H1 (cell line): ENCODE data around the gene NEURL1B. TPM values are rescaled to one million over a fixed set of nuclear protein-coding genes. Genes with fewer than 3 reads are reported as not detected.

Experiments
- CTCF ChIA-PET: fragments of 300-600 bp; sonication (Branson Sonifier 250); formaldehyde crosslinking; loops from one replicate; lab custom pipeline; 2021; ENCODE audit not compliant: partially characterized antibody; lab: Charles Lee
- POLR2A ChIA-PET: fragments of 300-600 bp; sonication (Branson Sonifier 250); formaldehyde crosslinking; loops from one replicate; lab custom pipeline; 2021; ENCODE audit warnings: inconsistent platforms; ENCODE audit not compliant: partially characterized antibody; lab: Charles Lee
- DNase-seq, 2 experiments: peaks; one replicate each; pipeline versions ENCODE4 v3.0.0 to v3.0.0-alpha.2; 2010 to 2022; ENCODE audit warnings: low spot score in 2 of 2, low read depth in 1 of 2, mixed read lengths in 1 of 2
- FAIRE-seq: peaks from 2 replicates; lab custom pipeline; 2011; peaks lifted over from hg19 to GRCh38; lab: Jason Lieb, UNC
- H2AFZ ChIP-seq: 2 replicates; pipeline ENCODE4 v1.8.1; 2012; ENCODE audit warnings: low read length, inconsistent platforms
- H2AK5ac ChIP-seq: 2 replicates; pipeline ENCODE4 v1.6.1; 2013; ENCODE audit warnings: low read depth, low read length
- H2BK120ac ChIP-seq: replicated peaks from 2 replicates; pipeline ENCODE3; 2013; ENCODE audit warnings: low read depth, low read length, inconsistent platforms
- H2BK12ac ChIP-seq: 2 replicates; pipeline ENCODE4 v1.6.1; 2013; ENCODE audit warnings: low read depth, low read length
- H2BK15ac ChIP-seq: 2 replicates; pipeline ENCODE4 v1.6.1; 2013; ENCODE audit warnings: low read length
- H2BK20ac ChIP-seq: 2 replicates; pipeline ENCODE4 v1.6.1; 2013; ENCODE audit warnings: low read length
- H2BK5ac ChIP-seq: 2 replicates; pipeline ENCODE4 v1.6.1; 2013; ENCODE audit warnings: low read depth, low read length
- H3K14ac ChIP-seq: 2 replicates; pipeline ENCODE4 v1.6.1; 2013; ENCODE audit warnings: inconsistent platforms; ENCODE audit not compliant: insufficient read length
- H3K18ac ChIP-seq: 2 replicates; pipeline ENCODE4 v1.6.1; 2013; ENCODE audit warnings: low read length; ENCODE audit errors: extremely low read depth
- H3K23ac ChIP-seq: 2 replicates; pipeline ENCODE4 v1.6.1; 2013; ENCODE audit warnings: inconsistent platforms; ENCODE audit not compliant: insufficient read length
- H3K23me2 ChIP-seq: 2 replicates; pipeline ENCODE4 v1.6.1; 2013; ENCODE audit warnings: low read depth, low read length
- H3K27ac ChIP-seq: 2 replicates; pipeline ENCODE4 v1.6.1; 2011; ENCODE audit warnings: low read depth, low read length, inconsistent platforms
- H3K27me3 ChIP-seq, 4 experiments: replicated peaks in 1 of 4; 1 replicate in 1 of 4; 2 replicates in 3 of 4; pipeline versions ENCODE4 v1.6.1 to v1.8.1; 2011 to 2013; ENCODE audit warnings: low read length in 3 of 4, mild to moderate bottlenecking in 3 of 4, inconsistent platforms in 2 of 4, mixed read lengths in 2 of 4, moderate library complexity in 1 of 4; ENCODE audit not compliant: control insufficient read depth in 3 of 4, insufficient read depth in 3 of 4; ENCODE audit errors: extremely low read depth in 1 of 4
- H3K36me3 ChIP-seq, 4 experiments: 2 replicates each; pipeline versions ENCODE4 v1.6.1 to v1.8.1; 2011 to 2013; ENCODE audit warnings: mild to moderate bottlenecking in 4 of 4, low read length in 3 of 4, moderate library complexity in 2 of 4, control low read depth in 1 of 4, inconsistent platforms in 1 of 4; ENCODE audit not compliant: insufficient read depth in 4 of 4, control insufficient read depth in 2 of 4
- H3K4ac ChIP-seq: replicated peaks from 2 replicates; pipeline ENCODE3; 2013; ENCODE audit warnings: low read length, low read depth, mixed read lengths, inconsistent platforms; ENCODE audit not compliant: insufficient read length
- H3K4me1 ChIP-seq, 4 experiments: replicated peaks in 1 of 4; 1 replicate in 1 of 4; 2 replicates in 3 of 4; pipeline versions ENCODE4 v1.6.1 to v1.8.1; 2011 to 2013; ENCODE audit warnings: low read length in 3 of 4, inconsistent platforms in 2 of 4, mixed read lengths in 1 of 4; ENCODE audit not compliant: insufficient read depth in 4 of 4, control insufficient read depth in 3 of 4
- H3K4me2 ChIP-seq, 2 experiments: 2 replicates each; pipeline versions ENCODE4 v1.6.1 to v1.8.1; 2011 to 2013; ENCODE audit warnings: low read depth in 2 of 2, low read length in 2 of 2, control low read depth in 1 of 2, inconsistent platforms in 1 of 2, mild to moderate bottlenecking in 1 of 2; ENCODE audit not compliant: insufficient read depth in 1 of 2
- H3K4me3 ChIP-seq, 4 experiments: fragments of 200-600, 300-600 bp in 1 of 4; sonication (generic), shearing (Covaris generic), sonication (Bioruptor Twin) in 1 of 4; 2 replicates each; pipeline versions ENCODE4 v1.5.1 to v1.8.1; 2011 to 2016; ENCODE audit warnings: low read length in 4 of 4, low read depth in 3 of 4, control low read depth in 2 of 4, inconsistent platforms in 2 of 4, mild to moderate bottlenecking in 2 of 4, mixed read lengths in 1 of 4, moderate library complexity in 1 of 4; ENCODE audit not compliant: insufficient read depth in 2 of 4; ENCODE audit errors: extremely low read depth in 1 of 4
- H3K56ac ChIP-seq: replicated peaks from 2 replicates; pipeline ENCODE3; 2013; ENCODE audit warnings: low read depth, mild to moderate bottlenecking, mixed read lengths, low read length, inconsistent platforms; ENCODE audit not compliant: insufficient read length
- H3K79me1 ChIP-seq: 2 replicates; pipeline ENCODE4 v1.6.1; 2013; ENCODE audit warnings: low read depth, low read length, control low read depth
- H3K79me2 ChIP-seq, 2 experiments: 2 replicates each; pipeline versions ENCODE4 v1.6.1 to v1.8.1; 2012 to 2013; ENCODE audit warnings: low read length in 2 of 2, mild to moderate bottlenecking in 2 of 2, inconsistent platforms in 1 of 2; ENCODE audit not compliant: insufficient read depth in 2 of 2, control insufficient read depth in 1 of 2
- H3K9ac ChIP-seq, 4 experiments: replicated peaks in 1 of 4; 1 replicate in 1 of 4; 2 replicates in 3 of 4; pipeline versions ENCODE4 v1.6.1 to v1.8.1; 2011 to 2013; ENCODE audit warnings: low read depth in 3 of 4, low read length in 3 of 4, control low read depth in 2 of 4, mild to moderate bottlenecking in 2 of 4, moderate library complexity in 2 of 4, inconsistent platforms in 1 of 4; ENCODE audit errors: extremely low read depth in 1 of 4
- H3K9me3 ChIP-seq, 2 experiments: 2 replicates each; pipeline versions ENCODE4 v1.6.1 to v1.8.1; 2012 to 2013; ENCODE audit warnings: mild to moderate bottlenecking in 2 of 2, moderate library complexity in 2 of 2, control low read depth in 1 of 2, inconsistent platforms in 1 of 2, low read depth in 1 of 2, low read length in 1 of 2, mixed read lengths in 1 of 2; ENCODE audit not compliant: insufficient read depth in 2 of 2
- H4K20me1 ChIP-seq, 2 experiments: replicated peaks in 1 of 2; 2 replicates each; pipeline versions ENCODE3 to v1.8.1; 2011 to 2013; ENCODE audit warnings: inconsistent platforms in 2 of 2, low read length in 2 of 2, mild to moderate bottlenecking in 1 of 2; ENCODE audit not compliant: insufficient read depth in 2 of 2, control insufficient read depth in 1 of 2
- H4K5ac ChIP-seq: 2 replicates; pipeline ENCODE4 v1.6.1; 2013; ENCODE audit warnings: low read length, low read depth, mixed read lengths, inconsistent platforms; ENCODE audit not compliant: insufficient read length
- H4K8ac ChIP-seq: 2 replicates; pipeline ENCODE4 v1.8.0; 2013; ENCODE audit warnings: mild to moderate bottlenecking, moderate library complexity, low read length, inconsistent platforms; ENCODE audit not compliant: insufficient read depth; ENCODE audit errors: extremely low read depth
- H4K91ac ChIP-seq: replicated peaks from 2 replicates; pipeline ENCODE3; 2013; ENCODE audit warnings: low read length, mixed read lengths, inconsistent platforms; ENCODE audit not compliant: insufficient read length
- ATF2 ChIP-seq: IDR thresholded peaks from 2 replicates; pipeline ENCODE4 v1.6.1; 2012; ENCODE audit warnings: low read length, inconsistent platforms
- CHD1 ChIP-seq: IDR thresholded peaks from 2 replicates; pipeline ENCODE4 v1.6.1; 2012; ENCODE audit warnings: low read depth, low read length, improper control_type of control experiment
- GABPA ChIP-seq: IDR thresholded peaks from 2 replicates; pipeline ENCODE4 v1.6.1; 2011; ENCODE audit warnings: mild to moderate bottlenecking, low read length, moderate library complexity, borderline replicate concordance; ENCODE audit not compliant: insufficient read depth
- HDAC2 ChIP-seq, 2 experiments: fragments of 300-600 bp in 1 of 2; sonication (generic) in 1 of 2; IDR thresholded peaks; 2 replicates each; pipeline ENCODE4 v1.6.1; 2011 to 2012; ENCODE audit warnings: low read depth in 2 of 2, low read length in 2 of 2, mild to moderate bottlenecking in 2 of 2, moderate library complexity in 2 of 2, borderline replicate concordance in 1 of 2, inconsistent platforms in 1 of 2
- JUN ChIP-seq: IDR thresholded peaks from 2 replicates; pipeline ENCODE4 v1.6.1; 2011; ENCODE audit warnings: low read depth, mild to moderate bottlenecking, improper control_type of control experiment, low read length
- KDM5A ChIP-seq: fragments of 200-600 bp; IDR thresholded peaks from 2 replicates; pipeline ENCODE4 v1.7.1; 2012; ENCODE audit warnings: mild to moderate bottlenecking, low read length, inconsistent platforms, mixed read lengths
- RBBP5 ChIP-seq: IDR thresholded peaks from 2 replicates; pipeline ENCODE4 v1.7.1; 2012; ENCODE audit warnings: low read depth, mild to moderate bottlenecking, inconsistent platforms, low read length, moderate library complexity, borderline replicate concordance
- SP2 ChIP-seq: IDR thresholded peaks from 2 replicates; pipeline ENCODE4 v1.6.1; 2012; ENCODE audit warnings: mild to moderate bottlenecking, low read length, inconsistent platforms
- TAF1 ChIP-seq: IDR thresholded peaks from 2 replicates; pipeline ENCODE4 v1.6.1; 2011; ENCODE audit warnings: mild to moderate bottlenecking, low read depth, low read length
- USF2 ChIP-seq: IDR thresholded peaks from 2 replicates; pipeline ENCODE4 v1.6.1; 2011; ENCODE audit warnings: low read length, improper control_type of control experiment
- WGBS, 2 experiments: shearing (Covaris generic) in 1 of 2; methylation state at CpG; one replicate each; pipeline versions ENCODE4 v1.1.6 to v1.1.7; 2013 to 2015; ENCODE audit warnings: low lambda C conversion rate in 2 of 2, mixed read lengths in 2 of 2, inconsistent platforms in 1 of 2, low coverage in 1 of 2, missing lambda C conversion rate in 1 of 2; ENCODE audit not compliant: insufficient replicate concordance in 2 of 2, insufficient coverage in 1 of 2, insufficient read length in 1 of 2; ENCODE audit errors: extremely low coverage in 1 of 2, missing lambda C conversion rate in 1 of 2; 5-methylcytosine and 5-hydroxymethylcytosine counted together
- polyA plus RNA-seq, 7 experiments: library from polyadenylated mRNA; depleted of rRNA in 3 of 7; stranded (reverse) in 5 of 7; unstranded in 2 of 7; fragments of >200 nt in 5 of 7; fragments of 200-250 nt in 2 of 7; gene quantifications; 1 replicate in 5 of 7; 2 replicates in 1 of 7; 4 replicates in 1 of 7; pipeline versions ENCODE4 v1.2.1 to v1.2.3, GENCODE V29; 2011 to 2013; ENCODE audit warnings: missing spikeins in 2 of 7, mixed read lengths in 2 of 7
- total RNA-seq: library from RNA; stranded (reverse); fragmentation: NEBNext Ultra II Directional; extraction: Animal tissue kit (Norgen Biotek cat#: 25700); gene quantifications from 2 replicates; pipeline ENCODE4 v1.2.1, GENCODE V29; 2021

NEURL1B gene
- total and polyA plus RNA-seq, 2 of the 8 experiments (the other 6 are each of a cell fraction or from before 2014, with no cell fraction given) = 3.3 to 6.1 TPM

- WGBS, 2 experiments = 88% methylated on average over 8 of the region's 8 CpGs; no CpG with 5 or more reads in 1 of the 2 experiments
- FAIRE-seq = no peak
- no peak overlapping the region for H2AFZ ChIP-seq
- H4K5ac ChIP-seq = no peak overlapping the region
- ChIA-PET POLR2A (no interaction called here), CTCF (interaction anchor here (0.7 to 2.5 kb wide), 4 partner anchors 12 to 114 kb away, joined by 3 to 7 read pairs (median 4); no protein-coding TSS in a partner anchor)
- no peaks in the 10 kb centered on the region for H3K79me2 ChIP-seq
- H3K36me3 ChIP-seq = no peaks in the 10 kb centered on the region
- no peak overlapping the region; the same call in 1 of the 2 replicates for H4K8ac ChIP-seq
- H3K9me3 ChIP-seq = no peaks in the 10 kb centered on the region
- H2BK20ac ChIP-seq = no peak overlapping the region
- no peak overlapping the region for H3K27ac ChIP-seq
- peaks cover 9% of the 10 kb centered on the region; the same call in 1 of the 2 replicates for H3K23me2 ChIP-seq
- no peaks in the 10 kb centered on the region; the same call in 1 of the 2 replicates for H3K79me1 ChIP-seq
- no peak overlapping the region for H3K23ac ChIP-seq
- no peak overlapping the region for H3K56ac ChIP-seq
- H3K4me2 ChIP-seq = no peak overlapping the region
- no peak overlapping the region for H2BK12ac ChIP-seq
- no peak overlapping the region for H3K9ac ChIP-seq
- no peak overlapping the region for H2BK120ac ChIP-seq
- DNase-seq = no peak
- no peak overlapping the region for H3K4me3 ChIP-seq
- no peak overlapping the region for H3K4ac ChIP-seq
- H4K20me1 ChIP-seq = peaks cover 0 to 11% of the 10 kb centered on the region in 2 experiments
- no peak for TF ChIP-seq SP2
- TF ChIP-seq CHD1 = no peak
- TF ChIP-seq RBBP5 = no peak
- TF ChIP-seq USF2 = no peak
- TF ChIP-seq GABPA = no peak
- TF ChIP-seq ATF2 = no peak
- no peak for TF ChIP-seq HDAC2 (IDR thresholded peaks at IDR 0.05; ENCODE audit: borderline replicate concordance in 1 of 2, low read depth in 2 of 2, low read length in 2 of 2)
- no peak for TF ChIP-seq JUN
- TF ChIP-seq TAF1 = no peak
- TF ChIP-seq KDM5A = no peak
- no peak overlapping the region for H2AK5ac ChIP-seq
- no peak overlapping the region for H4K91ac ChIP-seq
- H3K18ac ChIP-seq = no peak overlapping the region
- H2BK5ac ChIP-seq = no peak overlapping the region
- H3K4me1 ChIP-seq = no peaks in the 10 kb centered on the region; a peak in 2 of 7 replicates
- H3K14ac ChIP-seq = no peak overlapping the region
- H3K27me3 ChIP-seq = peaks cover 0 to 2% (median 1%) of the 10 kb centered on the region in 4 experiments; a peak in 3 of 7 replicates
- H2BK15ac ChIP-seq = no peak overlapping the region
Measured at GRCh38 chr5:172593721-172594235, 47.3 kb upstream of the NEURL1B start.
